Measurements from ENCODE around the gene EFCAB9.

EFCAB9 gene

GRCh38 chr5:172166030-172166826 lies 27.7 kb upstream of the EFCAB9 start:
- DNase-seq, result no peak

DNA sequence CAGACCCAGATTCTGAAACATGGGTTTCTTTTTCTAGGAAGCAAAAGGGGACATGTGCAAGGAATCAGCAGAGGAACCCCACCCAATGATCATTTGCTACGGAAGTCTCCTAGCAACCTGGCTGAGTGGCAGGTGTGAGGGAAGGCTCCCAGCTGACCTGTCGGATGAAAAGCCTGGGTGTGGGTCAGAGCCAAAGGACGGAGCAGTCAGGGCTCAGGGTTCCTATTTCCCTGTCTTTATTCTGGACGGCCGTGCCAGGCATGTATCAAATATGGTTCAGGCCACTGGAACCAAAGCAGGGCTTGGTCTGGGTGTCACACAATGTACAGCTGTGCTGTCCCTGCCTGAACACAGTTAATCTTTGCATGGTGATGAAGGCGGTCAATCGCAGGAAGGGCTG lies 26.1 kb upstream of the EFCAB9 start:
- no peak for DNase-seq

DNA sequence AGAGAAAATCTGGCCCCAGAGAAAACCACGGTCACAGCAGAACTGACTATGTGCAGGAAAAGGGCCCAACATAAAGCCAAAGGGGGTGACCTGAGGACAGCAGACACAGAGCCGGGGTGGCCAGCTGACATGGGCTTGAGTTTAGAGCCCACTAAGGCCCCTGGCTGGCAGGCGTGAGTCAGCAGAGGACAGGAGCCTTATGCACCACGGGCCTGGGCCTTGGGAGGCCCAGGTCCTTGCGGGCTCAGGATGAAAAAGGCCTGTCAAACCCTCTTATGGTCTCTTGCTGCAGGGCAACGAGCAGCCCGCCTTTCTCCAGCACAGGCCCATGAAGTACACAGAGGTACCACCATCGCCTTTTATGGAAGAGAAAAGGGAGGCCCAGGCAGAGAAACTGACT lies 25.7 kb upstream of the EFCAB9 start:
- DNase-seq, result no peak

GRCh38 chr5:172169216-172169615 lies 24.8 kb upstream of the EFCAB9 start:
- no peak for DNase-seq

- DNase-seq, result no peak
These were observed 23.7 kb upstream of the EFCAB9 start for GRCh38 chr5:172170251-172170701.

GRCh38 chr5:172171118-172171517 lies 22.9 kb upstream of the EFCAB9 start:
- no peak for DNase-seq

GRCh38 chr5:172172912-172173563 lies 20.9 kb upstream of the EFCAB9 start:
- no peak for DNase-seq

DNA sequence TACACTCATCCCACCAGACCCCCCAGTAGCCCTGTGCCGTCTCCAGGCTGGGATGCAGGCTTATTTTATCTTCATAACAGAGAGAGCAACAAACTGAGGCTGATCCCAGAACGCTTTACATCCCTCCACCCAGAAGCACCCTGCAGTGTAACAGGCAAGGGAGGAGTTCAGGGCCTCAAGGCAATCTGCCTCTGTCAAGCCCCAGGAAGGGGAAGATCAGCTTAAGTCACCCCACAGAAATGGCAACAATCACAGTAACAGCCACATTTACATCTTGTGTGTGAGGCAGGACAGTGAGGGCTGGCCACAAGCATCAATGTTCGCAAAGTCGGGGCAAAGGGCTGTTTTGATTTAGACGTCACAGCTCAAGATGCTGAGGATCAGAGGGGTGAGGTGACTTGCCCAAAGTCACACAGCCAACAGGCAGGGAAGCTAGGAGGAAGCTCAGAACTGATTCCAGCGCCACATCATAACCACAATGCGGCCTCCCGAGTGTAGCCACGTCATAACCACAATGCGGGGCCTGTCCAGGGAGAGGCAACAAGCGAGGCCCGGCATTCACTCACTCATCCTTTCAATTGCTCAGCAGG lies 20.3 kb upstream of the EFCAB9 start:
- no peak for DNase-seq

DNA sequence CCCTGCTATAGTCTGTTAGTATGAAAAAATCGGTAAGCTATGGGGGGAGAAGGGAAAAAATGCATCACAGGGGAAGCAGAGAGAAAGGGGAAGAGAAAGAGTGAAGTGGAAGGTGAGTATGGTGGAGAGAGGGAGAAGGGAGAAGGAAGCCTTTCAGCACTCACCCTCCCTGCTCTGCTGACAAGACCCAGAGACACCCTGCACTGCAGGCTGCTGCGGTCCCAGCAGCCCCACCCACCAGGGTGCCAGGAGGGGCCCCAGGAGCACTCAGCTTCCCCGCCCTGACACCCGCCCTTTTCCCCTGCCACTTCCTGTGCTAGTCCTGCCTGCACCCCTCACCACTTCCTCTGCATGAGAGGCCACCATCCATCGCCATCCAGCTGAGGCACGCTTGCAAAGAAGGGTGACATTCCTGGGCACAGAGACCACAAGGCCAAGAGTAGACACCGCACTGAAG lies 18.7 kb upstream of the EFCAB9 start:
- DNase-seq, result no peak

DNA sequence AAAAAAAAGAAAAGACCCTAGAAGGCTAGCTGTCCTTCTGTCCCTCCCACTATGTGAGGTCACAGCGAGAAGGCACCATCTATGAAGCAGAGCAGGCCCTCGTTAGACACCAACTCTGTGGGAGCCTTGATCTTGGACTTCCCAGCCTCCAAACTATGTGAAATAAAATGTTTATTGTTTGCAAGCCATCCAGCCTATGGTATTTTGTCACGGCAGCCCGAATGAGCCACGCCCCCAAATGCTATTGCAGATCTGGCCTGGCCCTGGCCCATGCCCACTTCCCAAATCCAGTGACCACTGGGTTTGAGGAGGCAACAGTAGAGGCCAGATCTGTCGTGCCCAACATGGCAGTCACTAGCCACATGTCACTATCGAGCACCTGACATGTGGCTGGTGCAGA lies 16.8 kb upstream of the EFCAB9 start:
- no peak for DNase-seq

DNA sequence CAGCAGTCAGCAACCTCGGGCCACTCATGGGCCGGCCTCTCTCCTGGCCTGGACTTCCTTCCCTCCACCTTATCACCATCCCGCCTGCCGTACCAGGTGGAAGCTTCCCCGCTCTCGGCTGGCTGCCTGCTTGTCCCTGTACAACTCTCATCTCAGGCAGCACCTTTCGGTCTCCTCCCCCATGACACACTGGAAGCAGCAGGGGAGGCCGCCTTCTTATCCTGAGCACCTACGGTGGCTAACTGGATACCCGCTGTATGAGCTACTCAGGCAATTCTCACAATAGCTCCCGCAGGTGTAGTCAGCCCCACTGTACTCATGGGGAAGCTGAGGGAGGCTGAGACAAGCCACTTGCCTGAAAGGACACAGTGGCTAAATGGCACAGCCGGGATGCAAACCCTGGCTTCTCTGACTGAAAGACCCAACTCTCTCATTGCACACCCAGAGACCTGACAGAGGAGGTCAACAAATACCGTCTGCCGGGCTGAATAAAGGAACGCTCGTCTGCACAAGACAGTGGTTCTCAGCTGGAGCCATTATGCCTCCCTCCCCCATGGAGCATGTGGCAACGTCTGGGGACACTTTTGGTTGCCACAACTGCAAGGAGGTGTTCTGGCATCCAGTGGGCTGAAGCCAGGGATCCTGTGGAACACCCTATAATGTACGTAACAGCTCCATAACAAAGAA lies 15.5 kb upstream of the EFCAB9 start:
- DNase-seq, result no peak

GRCh38 chr5:172178991-172179989 lies 14.7 kb upstream of the EFCAB9 start:
- DNase-seq, result no peak

DNA sequence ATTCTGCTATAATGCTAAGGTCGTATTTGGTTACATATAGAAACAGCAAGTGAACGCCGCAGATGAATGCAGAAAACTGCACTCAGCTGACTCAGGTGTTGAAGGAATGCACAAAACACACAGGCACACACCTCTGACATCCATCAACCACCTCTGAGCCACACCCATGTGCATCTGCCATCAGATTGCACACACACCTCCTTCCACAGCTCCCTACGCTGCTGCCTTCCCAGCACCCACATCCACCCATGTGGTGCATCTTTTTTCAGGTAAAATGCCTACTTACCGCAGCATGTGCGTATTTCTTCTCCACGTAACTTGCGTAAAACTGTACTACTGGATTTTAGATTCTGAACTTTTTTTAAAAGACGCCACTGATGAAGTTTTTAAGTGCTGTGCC lies 13.0 kb upstream of the EFCAB9 start:
- no peak for DNase-seq

DNA sequence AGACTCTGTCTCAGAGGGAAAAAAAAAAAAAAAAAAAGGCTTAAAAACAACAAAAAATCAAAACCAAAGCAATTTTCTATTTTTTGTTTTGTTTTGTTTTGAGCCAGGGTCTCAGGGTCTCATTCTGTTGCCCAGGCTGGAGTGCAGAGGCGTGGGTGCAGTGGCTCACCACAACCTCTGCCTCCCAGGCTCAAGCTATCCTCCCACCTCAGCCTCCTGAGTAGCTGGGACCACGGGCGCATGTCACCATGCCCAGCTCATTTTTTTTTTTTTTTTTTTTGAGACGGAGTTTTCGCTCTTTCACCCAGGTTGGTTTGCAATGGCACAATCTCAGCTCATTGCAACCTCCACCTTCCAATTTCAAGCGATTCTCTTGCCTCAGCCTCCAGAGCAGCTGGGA lies 11.7 kb upstream of the EFCAB9 start:
- DNase-seq, result no peak

- no peak for DNase-seq
These were observed 10.1 kb upstream of the EFCAB9 start for GRCh38 chr5:172183881-172184280.

- DNase-seq, result no peak
These were observed 8.9 kb upstream of the EFCAB9 start for GRCh38 chr5:172185096-172185461.

DNA sequence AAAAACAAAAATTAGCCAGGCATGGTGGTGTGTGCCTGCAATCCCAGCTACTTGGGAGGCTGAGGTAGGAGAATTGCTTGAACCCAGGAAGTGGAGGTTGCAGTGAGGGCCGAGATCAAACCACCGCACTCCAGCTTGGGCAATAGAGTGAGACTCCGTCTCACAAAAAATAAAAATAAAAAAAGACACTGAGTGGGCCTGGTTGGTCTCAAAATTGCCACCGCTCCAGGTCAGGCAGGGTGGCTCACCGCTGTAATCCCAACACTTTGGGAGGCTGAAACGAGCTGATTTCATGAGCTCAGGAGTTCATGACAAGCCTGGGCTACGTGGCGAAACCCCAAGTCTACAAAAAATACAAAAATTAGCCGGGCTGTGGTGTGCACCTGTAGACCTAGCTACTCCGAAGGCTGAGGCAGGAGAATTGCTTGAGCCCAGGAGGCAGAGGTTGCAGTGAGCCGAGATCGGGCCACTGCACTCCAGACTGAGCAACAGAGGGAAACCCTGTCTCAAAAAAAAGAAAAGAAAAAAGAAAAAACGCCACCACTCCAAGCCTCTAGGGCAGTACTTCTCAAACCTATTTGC lies 7.8 kb upstream of the EFCAB9 start:
- no peak for DNase-seq

DNA sequence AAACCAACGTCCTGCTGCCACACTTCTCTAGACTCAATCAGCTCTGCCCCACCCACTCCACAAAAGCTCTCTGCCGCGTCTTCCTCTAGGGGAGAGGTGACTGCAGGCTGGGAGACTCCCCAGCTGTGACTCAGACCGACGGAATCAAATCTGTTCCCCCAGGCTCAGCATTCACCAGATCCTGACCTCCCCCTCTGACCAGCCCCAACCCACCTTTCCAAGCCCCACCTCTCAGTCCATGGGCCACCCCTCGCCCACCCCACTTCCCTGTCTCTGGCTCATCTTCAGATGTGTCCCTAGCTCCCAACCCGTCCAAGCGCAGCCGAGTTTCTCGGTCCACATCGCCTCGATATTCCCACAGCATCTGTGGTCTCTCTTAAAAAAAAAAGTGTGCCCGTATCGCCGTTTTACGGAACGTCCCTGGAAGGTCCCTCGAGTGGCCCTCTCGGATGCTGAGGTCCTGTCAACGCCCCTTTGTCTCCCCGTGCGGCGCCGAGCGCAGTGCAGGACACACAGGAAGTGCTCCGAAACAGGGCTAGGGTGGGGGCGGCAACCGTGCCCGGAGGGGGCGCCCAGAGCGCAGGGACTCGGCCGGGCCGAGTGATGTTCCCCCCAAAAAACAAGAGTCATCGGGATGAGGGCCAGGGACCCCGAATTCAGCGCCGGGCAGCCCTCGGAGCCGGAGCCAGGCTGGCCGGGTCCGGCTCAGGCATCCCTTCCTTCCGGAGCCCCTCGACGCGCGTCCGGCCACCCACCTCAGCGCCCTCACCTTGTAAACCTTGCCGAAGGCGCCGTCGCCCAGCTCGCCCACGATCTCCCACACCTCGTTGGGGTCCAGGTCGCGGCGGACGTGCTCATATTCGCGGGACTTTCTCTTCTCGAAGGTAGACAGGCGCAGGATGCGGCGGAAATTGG lies 6.6 kb upstream of the EFCAB9 start:
- DNase-seq, result peak; percentile 69

DNA sequence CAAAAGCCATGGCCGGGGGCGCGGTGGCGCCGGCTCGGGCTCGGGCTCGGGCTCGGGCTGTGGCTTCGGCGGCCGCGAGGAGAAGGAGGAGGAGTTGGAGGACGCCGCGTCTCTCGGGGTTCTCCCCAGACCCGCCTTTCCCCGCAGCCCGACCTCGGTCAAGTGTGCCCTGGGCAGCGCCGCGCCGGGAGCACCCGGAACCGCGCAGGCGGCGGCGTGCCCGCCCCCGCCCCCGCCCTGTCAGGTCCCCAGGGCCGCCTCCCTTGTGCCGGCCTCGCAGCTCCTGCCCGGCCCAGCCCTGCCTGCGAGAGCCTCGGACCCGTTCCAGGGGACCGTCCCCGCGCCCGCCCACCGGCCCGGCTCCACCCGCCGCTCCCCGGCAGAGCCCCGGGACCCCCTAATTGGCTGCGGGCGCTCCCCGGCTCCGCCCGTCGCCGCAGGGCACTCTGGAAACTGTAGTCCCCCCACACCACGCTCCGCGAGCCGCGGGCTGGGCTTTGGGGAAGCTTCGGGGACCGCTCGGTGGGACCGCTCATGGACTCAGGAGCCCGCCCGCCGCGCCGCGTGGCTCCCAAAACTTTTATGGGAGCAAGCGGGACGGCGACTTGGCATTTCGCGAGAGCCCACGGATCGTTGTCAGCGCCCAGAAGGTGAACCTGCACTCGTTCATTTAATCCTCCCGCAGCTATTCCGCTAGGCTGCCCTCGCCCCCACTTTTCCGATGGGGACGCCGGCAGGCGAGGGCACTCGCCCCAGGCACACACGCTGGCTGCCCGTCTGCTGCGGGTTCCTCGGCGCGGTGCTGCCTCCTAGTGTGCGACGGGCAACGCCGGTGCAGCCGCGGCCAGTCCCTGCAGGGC lies 5.7 kb upstream of the EFCAB9 start, which contains the start of gene STK10:
STK10 (minus strand) TSS at position 192 of the 860 bp plus-strand sequence; CDS start at position 10, 182 bp downstream.
- DNase-seq, result peak; percentile 79
